ENCODE results near the gene KHDC1L.

The KHDC1L gene

GRCh38 chr6:73216859-73217258, 8.4 kb downstream of the KHDC1L start:
- Histone ChIP-seq H3F3A (ENCODE audit: insufficient read depth) (no peaks in the 10 kb centered on the region), H3K36me3 (ENCODE audit: low read length) (no peaks in the 10 kb centered on the region), H3K79me2 (ENCODE audit: insufficient read depth, low read length) (no peaks in the 10 kb centered on the region), H3K9ac (ENCODE audit: low read length) (no peak overlapping the region), H3K9me2 (replicated peaks; ENCODE audit: insufficient read depth, low read length) (no peaks in the 10 kb centered on the region), H3K4me3 (ENCODE audit: insufficient read depth, low read length, poor library complexity, severe bottlenecking) (no peak overlapping the region), H3K27me3 (ENCODE audit: low read length) (no peaks in the 10 kb centered on the region), H2AFZ (ENCODE audit: low read depth, low read length, severe bottlenecking) (no peak overlapping the region), H3K4me2 (ENCODE audit: low read depth, low read length, poor library complexity, severe bottlenecking) (no peak overlapping the region), H4K20me1 (ENCODE audit: low read depth, low read length) (no peaks in the 10 kb centered on the region), H3K27ac (ENCODE audit: low read depth, low read length) (no peak overlapping the region), H3K9me3 (ENCODE audit: insufficient read depth, low read length) (no peaks in the 10 kb centered on the region)
- TF ChIP-seq EZH2phosphoT487 (conservative IDR thresholded peaks at IDR 0.05; ENCODE audit: low read length) (no peak), CTCF (IDR thresholded peaks at IDR 0.05; ENCODE audit: insufficient read depth, low read length, poor library complexity, severe bottlenecking) (no peak)

- H3K9me3 ChIP-seq (ENCODE audit: insufficient read depth, low read length), result no peaks in the 10 kb centered on the region
- no peak overlapping the region for H3K27ac ChIP-seq (ENCODE audit: low read depth, low read length)
- H3K4me3 ChIP-seq (ENCODE audit: insufficient read depth, low read length, poor library complexity, severe bottlenecking), result no peak overlapping the region
- no peaks in the 10 kb centered on the region for H3K9me2 ChIP-seq (replicated peaks; ENCODE audit: insufficient read depth, low read length)
- no peaks in the 10 kb centered on the region for H4K20me1 ChIP-seq (ENCODE audit: low read depth, low read length)
- no peak for TF ChIP-seq EZH2phosphoT487 (conservative IDR thresholded peaks at IDR 0.05; ENCODE audit: low read length)
- no peak for TF ChIP-seq CTCF (IDR thresholded peaks at IDR 0.05; ENCODE audit: insufficient read depth, low read length, poor library complexity, severe bottlenecking)
- no peaks in the 10 kb centered on the region for H3K36me3 ChIP-seq (ENCODE audit: low read length)
- no peak overlapping the region for H2AFZ ChIP-seq (ENCODE audit: low read depth, low read length, severe bottlenecking)
- no peaks in the 10 kb centered on the region for H3K79me2 ChIP-seq (ENCODE audit: insufficient read depth, low read length)
- no peaks in the 10 kb centered on the region for H3F3A ChIP-seq (ENCODE audit: insufficient read depth)
- no peaks in the 10 kb centered on the region for H3K27me3 ChIP-seq (ENCODE audit: low read length)
- H3K4me2 ChIP-seq (ENCODE audit: low read depth, low read length, poor library complexity, severe bottlenecking), result no peak overlapping the region
- no peak overlapping the region for H3K9ac ChIP-seq (ENCODE audit: low read length)
Observed at GRCh38 chr6:73209117-73209516, 16.2 kb downstream of the KHDC1L start.

GRCh38 chr6:73207221-73207837, 18.0 kb downstream of the KHDC1L start:
- no peaks in the 10 kb centered on the region for H3K79me2 ChIP-seq (ENCODE audit: insufficient read depth, low read length)
- no peak overlapping the region for H3K27ac ChIP-seq (ENCODE audit: low read depth, low read length)
- no peak overlapping the region for H3K4me3 ChIP-seq (ENCODE audit: insufficient read depth, low read length, poor library complexity, severe bottlenecking)
- H3K9me2 ChIP-seq (replicated peaks; ENCODE audit: insufficient read depth, low read length), result no peaks in the 10 kb centered on the region
- TF ChIP-seq EZH2phosphoT487 (conservative IDR thresholded peaks at IDR 0.05; ENCODE audit: low read length) (no peak), CTCF (IDR thresholded peaks at IDR 0.05; ENCODE audit: insufficient read depth, low read length, poor library complexity, severe bottlenecking) (no peak)
- H3K9ac ChIP-seq (ENCODE audit: low read length), result no peak overlapping the region
- no peaks in the 10 kb centered on the region for H3F3A ChIP-seq (ENCODE audit: insufficient read depth)
- no peaks in the 10 kb centered on the region for H3K27me3 ChIP-seq (ENCODE audit: low read length)
- no peaks in the 10 kb centered on the region for H3K36me3 ChIP-seq (ENCODE audit: low read length)
- H3K4me2 ChIP-seq (ENCODE audit: low read depth, low read length, poor library complexity, severe bottlenecking), result no peak overlapping the region
- no peaks in the 10 kb centered on the region for H3K9me3 ChIP-seq (ENCODE audit: insufficient read depth, low read length)
- no peak overlapping the region for H2AFZ ChIP-seq (ENCODE audit: low read depth, low read length, severe bottlenecking)
- no peaks in the 10 kb centered on the region for H4K20me1 ChIP-seq (ENCODE audit: low read depth, low read length)

Data from SU-DHL-6 (cell line).